B cell (primary cell): ENCODE data around the gene MZF1. TPM values are rescaled to one million over a fixed set of nuclear protein-coding genes. Genes with fewer than 3 reads are reported as not detected.

Source experiments
- ATAC-seq: fragments of 200-7000 bp; cut with Tn5 transposase; one replicate; pipeline ENCODE4 v1.10.0; 2021; ENCODE audit warnings: low read depth, mild to moderate bottlenecking, moderate number of reproducible peaks, moderate library complexity
- CTCF ChIA-PET: fragments of 350-600 bp; sonication (Branson Sonifier 250); formaldehyde crosslinking; loops from one replicate; lab custom pipeline; 2021; ENCODE audit warnings: antibody characterized with exemption, inconsistent platforms; lab: Charles Lee
- POLR2A ChIA-PET: fragments of 350-600 bp; sonication (Branson Sonifier 250); formaldehyde crosslinking; loops from one replicate; lab custom pipeline; 2021; ENCODE audit warnings: antibody characterized with exemption; lab: Charles Lee
- DNase-seq: peaks from one replicate; pipeline ENCODE4 v3.0.0; 2013
- H2AFZ ChIP-seq: 2 replicates; pipeline ENCODE4 v1.6.1; 2012; ENCODE audit warnings: mild to moderate bottlenecking, low read depth, low read length; ENCODE audit not compliant: insufficient read depth, poor library complexity, severe bottlenecking
- H3K27ac ChIP-seq, 2 donors: 1 replicate in 1 of 2; 2 replicates in 1 of 2; pipeline ENCODE4 v1.5.1; 2012 to 2013; ENCODE audit warnings: low read length in 2 of 2, mild to moderate bottlenecking in 2 of 2, moderate library complexity in 1 of 2
- H3K27me3 ChIP-seq, 4 experiments: fragments of 200-600 bp in 1 of 4; sonication (generic) in 1 of 4; replicated peaks in 1 of 4; 1 replicate in 2 of 4; 2 replicates in 2 of 4; pipeline versions ENCODE4 v1.6.1 to v1.7.0; 2013 to 2016; ENCODE audit warnings: low read length in 3 of 4, mild to moderate bottlenecking in 2 of 4, mixed read lengths in 1 of 4, moderate library complexity in 1 of 4; ENCODE audit not compliant: insufficient read depth in 4 of 4, control insufficient read depth in 3 of 4; ENCODE audit errors: control extremely low read depth in 1 of 4
- H3K36me3 ChIP-seq, 2 experiments: replicated peaks in 1 of 2; 1 replicate in 1 of 2; 2 replicates in 1 of 2; pipeline versions ENCODE4 v1.6.1 to v1.7.1; 2013; ENCODE audit warnings: low read length in 1 of 2; ENCODE audit not compliant: insufficient read depth in 2 of 2, control insufficient read depth in 1 of 2; ENCODE audit errors: control extremely low read depth in 1 of 2, extremely low read depth in 1 of 2
- H3K4me1 ChIP-seq, 2 donors: fragments of 200-600 bp in 1 of 2; sonication (generic) in 1 of 2; 1 replicate in 1 of 2; 2 replicates in 1 of 2; pipeline versions ENCODE4 v1.5.1 to v1.6.1; 2013 to 2017; ENCODE audit warnings: low read length in 2 of 2; ENCODE audit not compliant: control insufficient read depth in 2 of 2, insufficient read depth in 2 of 2
- H3K4me2 ChIP-seq: replicated peaks from 2 replicates; pipeline ENCODE3; 2012; ENCODE audit warnings: mild to moderate bottlenecking, low read depth, low read length; ENCODE audit not compliant: poor library complexity, severe bottlenecking
- H3K4me3 ChIP-seq, 5 experiments: fragments of 200-600 bp in 1 of 5; sonication (generic) in 1 of 5; 1 replicate in 3 of 5; 2 replicates in 2 of 5; pipeline versions ENCODE4 v1.5.1 to v1.7.0; 2011 to 2016; ENCODE audit warnings: low read length in 4 of 5, mild to moderate bottlenecking in 4 of 5, low read depth in 2 of 5, control low read depth in 1 of 5, moderate library complexity in 1 of 5; ENCODE audit not compliant: insufficient read depth in 1 of 5; ENCODE audit errors: control extremely low read depth in 1 of 5, extremely low read depth in 1 of 5
- H3K79me2 ChIP-seq: fragments of 200-600 bp; sonication (generic); one replicate; pipeline ENCODE4 v1.6.0; 2016; ENCODE audit warnings: low read length; ENCODE audit not compliant: control insufficient read depth, insufficient read depth
- H3K9ac ChIP-seq: fragments of 200-600 bp; sonication (generic); 2 replicates; pipeline ENCODE4 v1.6.1; 2017; ENCODE audit warnings: mild to moderate bottlenecking, low read length, moderate library complexity
- H3K9me3 ChIP-seq, 3 donors: one replicate each; pipeline versions ENCODE4 v1.6.1 to v1.7.1; 2013; ENCODE audit warnings: low read length in 2 of 3; ENCODE audit not compliant: control insufficient read depth in 2 of 3, insufficient read depth in 1 of 3; ENCODE audit errors: control extremely low read depth in 1 of 3
- H4K20me1 ChIP-seq: 2 replicates; pipeline ENCODE4 v1.6.0; 2012; ENCODE audit warnings: mild to moderate bottlenecking, low read length; ENCODE audit not compliant: insufficient read depth, control insufficient read depth, poor library complexity, severe bottlenecking
- H3K27ac Mint-ChIP-seq: one replicate; pipeline ENCODE4 v1.8.0; 2021; ENCODE audit warnings: mixed read lengths
- H3K27me3 Mint-ChIP-seq: one replicate; pipeline ENCODE4 v1.8.0; 2021; ENCODE audit warnings: mixed read lengths
- H3K4me1 Mint-ChIP-seq: one replicate; pipeline ENCODE4 v1.8.0; 2021; ENCODE audit warnings: mixed read lengths
- H3K4me3 Mint-ChIP-seq: one replicate; pipeline ENCODE4 v1.8.0; 2021; ENCODE audit warnings: mixed read lengths
- H3K9me3 Mint-ChIP-seq: one replicate; pipeline ENCODE4 v1.8.0; 2022; ENCODE audit warnings: mixed read lengths; ENCODE audit not compliant: insufficient read depth
- EZH2 ChIP-seq: IDR thresholded peaks from 2 replicates; pipeline ENCODE4 v1.6.1; 2012; ENCODE audit warnings: borderline replicate concordance, low read depth, mild to moderate bottlenecking, moderate library complexity, low read length; ENCODE audit not compliant: insufficient read depth, poor library complexity, severe bottlenecking
- WGBS: methylation state at CpG from one replicate; pipeline ENCODE4 v1.1.5; 2013; ENCODE audit warnings: missing lambda C conversion rate; ENCODE audit not compliant: insufficient coverage; 5-methylcytosine and 5-hydroxymethylcytosine counted together
- intact Hi-C: fragments of 100-400 bp; cut with micrococcal nuclease; formaldehyde crosslinking; loops from one replicate; pipeline ENCODE4 v1.10.0; 2022
- polyA plus RNA-seq: library from polyadenylated mRNA; depleted of rRNA; stranded (reverse); fragments of >200 nt; gene quantifications from 2 replicates; pipeline ENCODE4 v1.2.3, GENCODE V29; 2012
- total RNA-seq, 2 donors: library from RNA; stranded (reverse); fragments of 120-200 nt in 1 of 2; gene quantifications; 1 replicate in 1 of 2; 2 replicates in 1 of 2; pipeline versions ENCODE4 v1.2.3 to v1.2.4, GENCODE V29; 2013 to 2022
- TF ChIP-seq, protein P1 (sequence below): fragments of 200-600 bp; IDR thresholded peaks from one replicate; pipeline ENCODE4 v1.8.0; 2022; ENCODE audit warnings: antibody characterized with exemption, mild to moderate bottlenecking

MZF1 gene
- total and polyA plus RNA-seq, 2 donors (not counting 1 experiment from before 2014, with no cell fraction given): 79.4 to 95.8 TPM

DNA sequence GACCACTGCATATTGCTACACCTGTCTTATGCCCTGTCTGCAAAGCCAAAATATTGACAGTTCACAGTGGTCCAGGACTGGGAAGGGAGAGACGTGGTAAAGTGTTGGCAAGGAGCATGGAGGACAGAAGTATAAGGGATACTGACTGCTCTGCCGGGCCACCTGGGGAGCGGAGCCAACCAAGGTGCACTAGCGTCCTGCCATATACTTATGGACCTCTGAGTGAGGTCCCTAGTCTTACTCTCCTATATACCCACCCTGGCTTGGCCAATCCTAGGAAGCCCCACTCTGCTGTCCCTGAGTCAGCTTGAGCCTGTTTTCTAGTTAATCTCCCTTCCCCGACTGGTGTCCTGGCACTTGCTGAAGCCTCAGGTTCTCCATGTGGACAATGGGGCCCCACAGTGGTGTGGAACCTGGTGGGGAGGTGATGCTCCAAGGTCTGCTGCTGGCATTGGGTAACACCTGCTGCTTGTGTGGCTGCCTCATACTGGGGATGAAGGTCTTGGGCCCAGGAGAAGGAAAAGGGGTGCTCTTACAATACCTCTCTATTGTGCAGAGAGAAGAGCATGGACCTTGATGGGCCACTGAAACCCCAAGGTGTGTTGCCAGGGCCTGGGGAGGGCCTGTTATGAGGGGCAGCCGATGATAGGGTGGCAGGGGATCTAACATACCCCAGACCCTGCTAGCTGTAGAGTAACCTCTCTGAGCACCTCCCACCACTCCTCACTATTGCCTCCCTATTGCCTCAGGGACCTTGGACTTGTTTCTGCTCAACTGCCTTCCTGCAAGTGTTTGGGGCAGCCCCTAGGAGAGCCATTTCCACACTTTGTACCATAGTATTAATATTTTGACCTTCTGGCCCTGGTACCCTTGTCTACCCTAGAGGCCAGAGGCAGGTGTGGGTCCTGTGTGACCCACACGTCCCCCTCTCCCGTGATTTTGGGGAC is 36.0 kb downstream of the MZF1 start:
- TF ChIP-seq, protein P1, sequence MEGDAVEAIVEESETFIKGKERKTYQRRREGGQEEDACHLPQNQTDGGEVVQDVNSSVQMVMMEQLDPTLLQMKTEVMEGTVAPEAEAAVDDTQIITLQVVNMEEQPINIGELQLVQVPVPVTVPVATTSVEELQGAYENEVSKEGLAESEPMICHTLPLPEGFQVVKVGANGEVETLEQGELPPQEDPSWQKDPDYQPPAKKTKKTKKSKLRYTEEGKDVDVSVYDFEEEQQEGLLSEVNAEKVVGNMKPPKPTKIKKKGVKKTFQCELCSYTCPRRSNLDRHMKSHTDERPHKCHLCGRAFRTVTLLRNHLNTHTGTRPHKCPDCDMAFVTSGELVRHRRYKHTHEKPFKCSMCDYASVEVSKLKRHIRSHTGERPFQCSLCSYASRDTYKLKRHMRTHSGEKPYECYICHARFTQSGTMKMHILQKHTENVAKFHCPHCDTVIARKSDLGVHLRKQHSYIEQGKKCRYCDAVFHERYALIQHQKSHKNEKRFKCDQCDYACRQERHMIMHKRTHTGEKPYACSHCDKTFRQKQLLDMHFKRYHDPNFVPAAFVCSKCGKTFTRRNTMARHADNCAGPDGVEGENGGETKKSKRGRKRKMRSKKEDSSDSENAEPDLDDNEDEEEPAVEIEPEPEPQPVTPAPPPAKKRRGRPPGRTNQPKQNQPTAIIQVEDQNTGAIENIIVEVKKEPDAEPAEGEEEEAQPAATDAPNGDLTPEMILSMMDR: no peak
- no peak for TF ChIP-seq EZH2
- H3K9ac ChIP-seq: no peak overlapping the region
- ATAC-seq: no peak
- H2AFZ ChIP-seq: no peak overlapping the region
- H3K9me3 ChIP-seq: peaks cover 0 to 5% (median 0%) of the 10 kb centered on the region in 3 donors
- H3K4me3 ChIP-seq: no peak overlapping the region
- H3K4me1 ChIP-seq: peaks cover 12 to 15% of the 10 kb centered on the region in 2 donors
- ChIA-PET CTCF (interaction anchor here (1.5 kb wide), 1 partner anchor 17 kb away, joined by 4 read pairs; the partner anchor contains the start of gene ZBTB45), POLR2A (no interaction called here)
- H3K36me3 ChIP-seq: no peaks in the 10 kb centered on the region
- no peak overlapping the region for H3K4me2 ChIP-seq
- peaks cover 0 to 33% (median 9%) of the 10 kb centered on the region in 4 experiments for H3K27me3 ChIP-seq
- peaks cover 13% of the 10 kb centered on the region for H3K4me1 Mint-ChIP-seq
- H3K79me2 ChIP-seq: no peaks in the 10 kb centered on the region
- H3K4me3 Mint-ChIP-seq: no peak overlapping the region
- H3K27ac ChIP-seq: no peak overlapping the region
- 90% methylated on average over 3 of the region's 8 CpGs for WGBS
- no peak overlapping the region for H3K27ac Mint-ChIP-seq
- no peaks in the 10 kb centered on the region for H3K9me3 Mint-ChIP-seq
- peaks cover 14% of the 10 kb centered on the region for H3K27me3 Mint-ChIP-seq
- intact Hi-C loops: no loop called here
- H4K20me1 ChIP-seq: no peaks in the 10 kb centered on the region
- no peak for DNase-seq

DNA sequence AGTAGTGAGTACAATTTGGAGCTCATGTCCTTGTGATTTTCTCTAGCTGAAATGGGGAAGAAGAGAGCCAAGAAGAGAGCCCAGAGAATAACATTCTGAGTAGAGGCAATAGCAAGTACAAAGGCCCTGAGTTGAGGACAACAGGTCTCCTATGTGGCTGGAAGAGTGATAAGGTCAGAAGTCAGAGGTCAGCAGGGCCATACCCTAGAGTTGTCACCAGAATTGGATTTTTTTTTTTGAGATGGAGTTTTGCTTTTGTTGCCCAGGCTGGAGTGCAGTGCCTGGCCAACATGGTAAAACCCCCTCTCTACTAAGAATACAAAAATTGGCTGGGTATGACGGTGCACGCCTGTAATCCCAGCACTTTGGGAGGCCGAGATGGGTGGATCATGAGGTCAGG is 37.3 kb downstream of the MZF1 start:
- Histone ChIP-seq H3K79me2 (no peaks in the 10 kb centered on the region), H2AFZ (no peak overlapping the region), H3K4me2 (no peak overlapping the region), H3K9me3 (peaks cover 0 to 5% (median 0%) of the 10 kb centered on the region in 3 donors), H3K27me3 (peaks cover 0 to 33% (median 9%) of the 10 kb centered on the region in 4 experiments), H3K36me3 (no peaks in the 10 kb centered on the region), H3K27ac (no peak overlapping the region), H3K9ac (no peak overlapping the region), H4K20me1 (no peaks in the 10 kb centered on the region), H3K4me3 (no peak overlapping the region), H3K4me1 (peaks cover 22 to 27% of the 10 kb centered on the region in 2 donors)
- ChIA-PET CTCF (no interaction called here), POLR2A (interaction anchor here (0.6 to 0.7 kb wide), 2 partner anchors 46 to 1434 kb away, joined by 5 read pairs; no protein-coding TSS in a partner anchor)
- no peak for DNase-seq
- Mint-ChIP-seq H3K4me3 (no peak overlapping the region), H3K27me3 (peaks cover 14% of the 10 kb centered on the region), H3K9me3 (no peaks in the 10 kb centered on the region), H3K27ac (no peak overlapping the region), H3K4me1 (peaks cover 24% of the 10 kb centered on the region)
- intact Hi-C loops: no loop called here
- no CpG with 5 or more reads among the region's 3 CpGs for WGBS
- no peak for ATAC-seq
- no peak for TF ChIP-seq EZH2
- TF ChIP-seq, protein P1: no peak
